Measurements from ENCODE around the gene LEP.
"Not testable (repeated sequence)": the region's sequence is repeated elsewhere in the genome, so short reads cannot be mapped to it uniquely, and the experiment has no call there.

Gene LEP

GRCh38 chr7:128231677-128232076 lies 9.4 kb upstream of the LEP start:
- no peak for DNase-seq (ENCODE audit: extremely low read depth, low read depth)
- no peak overlapping the region for H3K4me3 ChIP-seq (replicated peaks; ENCODE audit: low read depth, low read length)
- TF ChIP-seq CTCF (IDR thresholded peaks at IDR 0.05; ENCODE audit: low read depth, low read length, missing control alignments), result no peak

DNA sequence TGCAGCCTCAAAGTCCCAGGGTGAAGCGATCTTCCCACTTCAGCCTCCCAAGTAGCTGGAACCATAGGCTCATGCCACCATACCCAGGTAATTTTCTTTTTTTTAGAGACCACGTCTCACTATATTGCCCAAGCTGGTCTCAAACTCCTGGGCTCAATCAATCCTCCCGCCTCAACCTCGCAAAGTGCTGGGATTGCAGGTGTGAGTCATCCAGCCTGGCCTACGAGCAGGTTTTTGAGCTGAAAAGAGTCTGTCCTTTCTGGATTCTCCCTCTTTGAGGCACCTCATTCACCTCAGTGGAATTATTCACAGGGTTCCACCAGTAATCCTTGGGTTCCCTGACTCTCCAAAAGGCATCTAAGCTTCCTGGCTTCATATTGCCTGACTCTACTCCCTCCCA lies 7.6 kb upstream of the LEP start:
- H3K4me3 ChIP-seq (replicated peaks; ENCODE audit: low read depth, low read length), result no peak overlapping the region
- no peak for TF ChIP-seq CTCF (IDR thresholded peaks at IDR 0.05; ENCODE audit: low read depth, low read length, missing control alignments)
- no peak for DNase-seq (ENCODE audit: extremely low read depth, low read depth)

DNA sequence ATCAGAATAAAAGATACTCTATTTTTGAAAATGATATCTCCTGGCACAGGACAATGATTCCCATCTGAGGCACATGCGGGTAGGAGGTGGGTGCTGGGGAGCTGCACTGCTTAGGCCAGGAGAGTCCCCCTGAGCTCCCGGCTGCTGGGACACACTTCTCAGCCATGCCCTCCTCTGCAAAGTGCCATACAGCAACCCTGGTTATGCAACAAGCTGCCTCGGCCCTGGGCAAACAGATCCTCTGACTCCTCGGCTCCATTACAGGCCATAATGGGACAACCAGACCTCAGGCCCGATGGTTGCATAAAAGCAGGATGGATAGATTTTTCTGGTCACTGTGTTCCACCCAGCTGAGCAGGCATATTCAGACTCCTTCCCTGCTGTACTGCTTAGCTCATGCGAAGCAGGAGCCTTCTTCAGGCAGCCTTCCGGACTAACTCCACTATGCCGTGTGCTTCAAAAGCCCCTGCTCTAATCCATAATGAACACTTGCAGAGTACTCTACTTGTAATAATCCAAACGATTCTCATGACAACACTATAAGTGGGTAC lies 6.5 kb upstream of the LEP start:
- no peak for TF ChIP-seq CTCF (IDR thresholded peaks at IDR 0.05; ENCODE audit: low read depth, low read length, missing control alignments)
- no peak for DNase-seq (ENCODE audit: extremely low read depth, low read depth)
- H3K4me3 ChIP-seq (replicated peaks; ENCODE audit: low read depth, low read length), result no peak overlapping the region

- H3K4me3 ChIP-seq (replicated peaks; ENCODE audit: low read depth, low read length), result no peak overlapping the region
- no peak for DNase-seq (ENCODE audit: extremely low read depth, low read depth)
- TF ChIP-seq CTCF (IDR thresholded peaks at IDR 0.05; ENCODE audit: low read depth, low read length, missing control alignments), result no peak
Observed at GRCh38 chr7:128235471-128235870, 5.6 kb upstream of the LEP start.

DNA sequence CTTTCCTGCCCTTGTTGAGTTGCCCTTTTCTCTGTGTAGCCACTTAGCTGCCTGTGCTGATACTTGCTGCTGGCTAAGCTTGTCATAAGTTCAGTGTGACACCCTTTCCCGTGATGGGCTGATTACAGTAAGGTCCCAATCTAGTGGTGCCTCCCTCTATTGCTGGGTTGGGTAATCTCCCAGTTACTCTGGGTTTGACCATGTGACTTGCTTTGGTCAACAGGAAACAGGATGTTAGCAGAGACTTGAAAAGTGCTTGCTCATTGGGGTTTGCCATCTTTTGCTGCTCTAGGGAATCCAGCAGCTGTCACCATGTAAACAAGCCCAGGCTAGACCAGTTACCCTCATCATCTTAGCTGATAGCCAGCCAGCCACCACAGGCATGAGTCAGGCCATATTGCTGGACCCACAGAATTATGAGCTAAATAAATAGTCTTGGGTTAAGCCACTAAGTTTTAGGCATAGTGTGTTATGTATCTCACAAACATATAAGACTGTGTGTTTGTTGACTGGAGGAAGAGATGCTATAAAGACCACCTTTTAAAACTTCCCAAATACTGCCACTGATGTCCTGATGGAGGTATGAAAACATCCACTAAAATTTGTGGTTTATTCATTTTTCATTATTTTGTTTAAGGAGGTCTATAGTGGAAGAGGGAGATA lies 4.0 kb upstream of the LEP start:
- no peak overlapping the region for H3K4me3 ChIP-seq (replicated peaks; ENCODE audit: low read depth, low read length)
- TF ChIP-seq CTCF (IDR thresholded peaks at IDR 0.05; ENCODE audit: low read depth, low read length, missing control alignments), result no peak
- peak; percentile 81 for DNase-seq (ENCODE audit: extremely low read depth, low read depth)

- not testable (repeated sequence) for H3K4me3 ChIP-seq (replicated peaks; ENCODE audit: low read depth, low read length); DNase-seq (ENCODE audit: extremely low read depth, low read depth)
Observed at GRCh38 chr7:128239146-128239545, 1.9 kb upstream of the LEP start.

- no peak overlapping the region for H3K4me3 ChIP-seq (replicated peaks; ENCODE audit: low read depth, low read length)
- no peak for DNase-seq (ENCODE audit: extremely low read depth, low read depth)
- no peak for TF ChIP-seq CTCF (IDR thresholded peaks at IDR 0.05; ENCODE audit: low read depth, low read length, missing control alignments)
Observed at GRCh38 chr7:128242661-128243060, 1.6 kb downstream of the LEP start.
